ENCODE results near the gene PRPF19.

Gene PRPF19

GRCh38 chr11:60860943-60861342 is 45.4 kb downstream of the PRPF19 start:
- Histone ChIP-seq H3K36me3 (ENCODE audit: insufficient read depth, low read length) (no peaks in the 10 kb centered on the region), H3K27me3 (ENCODE audit: insufficient read depth, low read length, poor library complexity) (no peaks in the 10 kb centered on the region), H3K4me1 (ENCODE audit: insufficient read depth, low read length) (peaks cover 19% of the 10 kb centered on the region), H3K79me2 (ENCODE audit: insufficient read depth, low read length) (no peaks in the 10 kb centered on the region), H3K27ac (ENCODE audit: low read length) (no peak overlapping the region), H3K9ac (ENCODE audit: low read depth, low read length) (no peak overlapping the region), H4K20me1 (ENCODE audit: insufficient read depth, low read length) (no peaks in the 10 kb centered on the region), H3K4me2 (ENCODE audit: insufficient read depth, low read length) (no peak overlapping the region), H2AFZ (ENCODE audit: low read depth, low read length) (no peak overlapping the region), H3K9me3 (ENCODE audit: insufficient read depth, low read length, severe bottlenecking) (no peaks in the 10 kb centered on the region), H3K4me3 (ENCODE audit: low read depth in 1 of 2, low read length in 2 of 2) (no peak overlapping the region)
- TF ChIP-seq, protein P1, sequence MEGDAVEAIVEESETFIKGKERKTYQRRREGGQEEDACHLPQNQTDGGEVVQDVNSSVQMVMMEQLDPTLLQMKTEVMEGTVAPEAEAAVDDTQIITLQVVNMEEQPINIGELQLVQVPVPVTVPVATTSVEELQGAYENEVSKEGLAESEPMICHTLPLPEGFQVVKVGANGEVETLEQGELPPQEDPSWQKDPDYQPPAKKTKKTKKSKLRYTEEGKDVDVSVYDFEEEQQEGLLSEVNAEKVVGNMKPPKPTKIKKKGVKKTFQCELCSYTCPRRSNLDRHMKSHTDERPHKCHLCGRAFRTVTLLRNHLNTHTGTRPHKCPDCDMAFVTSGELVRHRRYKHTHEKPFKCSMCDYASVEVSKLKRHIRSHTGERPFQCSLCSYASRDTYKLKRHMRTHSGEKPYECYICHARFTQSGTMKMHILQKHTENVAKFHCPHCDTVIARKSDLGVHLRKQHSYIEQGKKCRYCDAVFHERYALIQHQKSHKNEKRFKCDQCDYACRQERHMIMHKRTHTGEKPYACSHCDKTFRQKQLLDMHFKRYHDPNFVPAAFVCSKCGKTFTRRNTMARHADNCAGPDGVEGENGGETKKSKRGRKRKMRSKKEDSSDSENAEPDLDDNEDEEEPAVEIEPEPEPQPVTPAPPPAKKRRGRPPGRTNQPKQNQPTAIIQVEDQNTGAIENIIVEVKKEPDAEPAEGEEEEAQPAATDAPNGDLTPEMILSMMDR (IDR thresholded peaks at IDR 0.05; ENCODE audit: borderline replicate concordance, extremely low read depth, low read length, poor library complexity, severe bottlenecking), result no peak
- TF ChIP-seq EZH2 (IDR thresholded peaks at IDR 0.05; ENCODE audit: borderline replicate concordance, low read depth, low read length, severe bottlenecking), result no peak
- DNase-seq, result no peak
- ATAC-seq (ENCODE audit: insufficient read depth, low read depth), result no peak

- TF ChIP-seq, protein P1 (IDR thresholded peaks at IDR 0.05; ENCODE audit: borderline replicate concordance, extremely low read depth, low read length, poor library complexity, severe bottlenecking), result no peak
- TF ChIP-seq EZH2 (IDR thresholded peaks at IDR 0.05; ENCODE audit: borderline replicate concordance, low read depth, low read length, severe bottlenecking), result no peak
- Histone ChIP-seq H3K4me2 (ENCODE audit: insufficient read depth, low read length) (no peak overlapping the region), H3K9me3 (ENCODE audit: insufficient read depth, low read length, severe bottlenecking) (no peaks in the 10 kb centered on the region), H4K20me1 (ENCODE audit: insufficient read depth, low read length) (no peaks in the 10 kb centered on the region), H3K79me2 (ENCODE audit: insufficient read depth, low read length) (no peaks in the 10 kb centered on the region), H2AFZ (ENCODE audit: low read depth, low read length) (no peak overlapping the region), H3K27ac (ENCODE audit: low read length) (no peak overlapping the region), H3K27me3 (ENCODE audit: insufficient read depth, low read length, poor library complexity) (no peaks in the 10 kb centered on the region), H3K4me3 (ENCODE audit: low read depth in 1 of 2, low read length in 2 of 2) (no peak overlapping the region), H3K4me1 (ENCODE audit: insufficient read depth, low read length) (peaks cover 12% of the 10 kb centered on the region), H3K36me3 (ENCODE audit: insufficient read depth, low read length) (no peaks in the 10 kb centered on the region), H3K9ac (ENCODE audit: low read depth, low read length) (no peak overlapping the region)
- DNase-seq (no peak), ATAC-seq (ENCODE audit: insufficient read depth, low read depth) (no peak)
Observed at GRCh38 chr11:60859616-60860250, 46.7 kb downstream of the PRPF19 start.

GRCh38 chr11:60858731-60859464 is 47.5 kb downstream of the PRPF19 start:
- DNase-seq, result peak; percentile 72
- H3K4me3 ChIP-seq (ENCODE audit: low read depth in 1 of 2, low read length in 2 of 2), result no peak overlapping the region
- no peak overlapping the region for H3K27ac ChIP-seq (ENCODE audit: low read length)
- no peaks in the 10 kb centered on the region for H4K20me1 ChIP-seq (ENCODE audit: insufficient read depth, low read length)
- no peaks in the 10 kb centered on the region for H3K79me2 ChIP-seq (ENCODE audit: insufficient read depth, low read length)
- no peak overlapping the region for H3K4me2 ChIP-seq (ENCODE audit: insufficient read depth, low read length)
- no peaks in the 10 kb centered on the region for H3K9me3 ChIP-seq (ENCODE audit: insufficient read depth, low read length, severe bottlenecking)
- H3K9ac ChIP-seq (ENCODE audit: low read depth, low read length), result no peak overlapping the region
- H3K4me1 ChIP-seq (ENCODE audit: insufficient read depth, low read length), result peaks cover 12% of the 10 kb centered on the region
- peak; percentile 81 for ATAC-seq (ENCODE audit: insufficient read depth, low read depth)
- TF ChIP-seq EZH2 (IDR thresholded peaks at IDR 0.05; ENCODE audit: borderline replicate concordance, low read depth, low read length, severe bottlenecking), result no peak
- TF ChIP-seq, protein P1 (IDR thresholded peaks at IDR 0.05; ENCODE audit: borderline replicate concordance, extremely low read depth, low read length, poor library complexity, severe bottlenecking), result no peak
- no peaks in the 10 kb centered on the region for H3K36me3 ChIP-seq (ENCODE audit: insufficient read depth, low read length)
- no peaks in the 10 kb centered on the region for H3K27me3 ChIP-seq (ENCODE audit: insufficient read depth, low read length, poor library complexity)
- no peak overlapping the region; the same call in 1 of the 2 replicates for H2AFZ ChIP-seq (ENCODE audit: low read depth, low read length)

Measured in DND-41 (cell line).